Activated naive CD8-positive, alpha-beta T cell treated with anti-CD3 and anti-CD28 coated beads, Interleukin-2, amount 10 ng/mL, durations not matched to agents 7 days and 5 days (primary cell): Measurements from ENCODE around the gene SYNM. TPM values are rescaled to one million over a fixed set of nuclear protein-coding genes. Genes with fewer than 3 reads are reported as not detected.
A peak's percentile ranks its signal among the peaks of the same experiment; 100 is the strongest.

ENCODE experiments used
- ATAC-seq: fragments of 150-1000 bp; cut with Tn5 transposase; one replicate; pipeline ENCODE4 v1.10.0; 2021; ENCODE audit warnings: low read depth, moderate library complexity
- POLR2A ChIA-PET: fragments of 350-600 bp; sonication (Branson Sonifier 250); formaldehyde crosslinking; loops from one replicate; lab custom pipeline; 2021; ENCODE audit warnings: antibody characterized with exemption; lab: Charles Lee
- DNase-seq: peaks from one replicate; pipeline ENCODE4 v3.0.0; 2021
- H3K27ac Mint-ChIP-seq: one replicate; pipeline ENCODE4 v1.8.0; 2022; ENCODE audit warnings: mild to moderate bottlenecking, mixed read lengths
- H3K27me3 Mint-ChIP-seq: one replicate; pipeline ENCODE4 v1.8.0; 2022; ENCODE audit warnings: mild to moderate bottlenecking, moderate library complexity, mixed read lengths
- H3K36me3 Mint-ChIP-seq: one replicate; pipeline ENCODE4 v1.8.0; 2021; ENCODE audit warnings: mild to moderate bottlenecking, mixed read lengths
- H3K4me1 Mint-ChIP-seq: one replicate; pipeline ENCODE4 v1.8.0; 2021; ENCODE audit warnings: mixed read lengths
- H3K4me3 Mint-ChIP-seq: one replicate; pipeline ENCODE4 v1.8.0; 2022; ENCODE audit warnings: mild to moderate bottlenecking, moderate library complexity, mixed read lengths
- H3K9me3 Mint-ChIP-seq: one replicate; pipeline ENCODE4 v1.8.0; 2021; ENCODE audit warnings: mixed read lengths
- total RNA-seq, 2 experiments: library from RNA; stranded (reverse); gene quantifications; one replicate each; pipeline ENCODE4 v1.2.3, GENCODE V29; 2021

Gene SYNM
- total RNA-seq, 2 experiments from 2014 or later = 4.5 to 6.7 TPM

DNA sequence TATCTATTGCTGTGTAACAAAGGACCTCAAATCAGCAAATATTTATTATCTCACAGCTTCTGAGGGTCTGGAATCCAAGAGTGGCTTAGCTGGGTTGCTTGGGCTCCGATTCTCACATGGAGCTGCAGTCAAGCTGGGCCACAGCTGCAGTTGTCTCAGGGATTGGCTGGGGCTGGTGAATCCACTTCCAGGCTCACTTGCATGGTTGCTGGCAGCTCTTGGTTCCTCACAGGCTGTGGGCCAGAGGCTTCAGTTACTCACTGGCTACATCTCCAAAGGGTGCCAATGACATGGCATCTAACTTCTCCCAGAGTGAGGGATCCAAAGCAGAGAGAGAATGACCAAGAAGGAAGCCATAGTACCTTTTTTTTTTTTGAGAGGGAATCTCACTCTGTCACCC, 13.9 kb upstream of the SYNM start:
- Mint-ChIP-seq H3K4me1 (peaks cover 6% of the 10 kb centered on the region), H3K27me3 (peaks cover 16% of the 10 kb centered on the region), H3K9me3 (no peaks in the 10 kb centered on the region), H3K27ac (no peak overlapping the region), H3K4me3 (no peak overlapping the region), H3K36me3 (no peaks in the 10 kb centered on the region)
- no peak for ATAC-seq
- no peak for DNase-seq
- POLR2A ChIA-PET = no interaction called here

DNA sequence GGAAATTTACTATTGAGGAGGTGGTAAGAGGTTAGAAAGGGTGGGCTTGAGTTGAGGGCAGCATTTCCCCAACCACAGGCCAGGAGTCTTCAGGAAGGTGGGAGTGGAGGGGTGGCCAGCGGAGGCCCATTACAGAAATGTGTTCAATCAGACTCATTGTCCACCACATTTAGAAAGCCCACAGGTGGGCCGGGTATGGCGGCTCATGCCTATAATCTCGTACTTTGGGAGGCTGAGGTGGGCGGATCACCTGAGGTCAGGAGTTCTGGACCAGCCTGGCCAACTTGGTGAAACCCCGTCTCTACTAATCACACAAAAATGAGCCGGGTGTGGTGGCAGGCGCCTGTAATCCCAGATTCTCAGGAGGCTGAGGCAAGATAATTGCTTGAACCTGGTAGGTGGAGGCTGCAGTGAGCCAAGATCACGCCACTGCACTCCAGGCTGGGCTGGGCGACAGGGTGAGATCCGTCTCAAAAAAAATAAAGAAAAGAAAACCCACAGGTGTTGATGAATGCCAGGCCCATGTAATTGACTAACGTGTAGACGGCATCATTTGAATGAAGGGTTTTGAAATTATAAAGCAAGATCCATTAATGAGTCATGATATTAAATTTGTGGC, 12.2 kb upstream of the SYNM start:
- Mint-ChIP-seq H3K4me3 (no peak overlapping the region), H3K4me1 (peaks cover 6% of the 10 kb centered on the region), H3K27ac (no peak overlapping the region), H3K9me3 (no peaks in the 10 kb centered on the region), H3K36me3 (no peaks in the 10 kb centered on the region), H3K27me3 (peaks cover 28% of the 10 kb centered on the region)
- no peak for ATAC-seq
- POLR2A ChIA-PET = no interaction called here
- no peak for DNase-seq

DNA sequence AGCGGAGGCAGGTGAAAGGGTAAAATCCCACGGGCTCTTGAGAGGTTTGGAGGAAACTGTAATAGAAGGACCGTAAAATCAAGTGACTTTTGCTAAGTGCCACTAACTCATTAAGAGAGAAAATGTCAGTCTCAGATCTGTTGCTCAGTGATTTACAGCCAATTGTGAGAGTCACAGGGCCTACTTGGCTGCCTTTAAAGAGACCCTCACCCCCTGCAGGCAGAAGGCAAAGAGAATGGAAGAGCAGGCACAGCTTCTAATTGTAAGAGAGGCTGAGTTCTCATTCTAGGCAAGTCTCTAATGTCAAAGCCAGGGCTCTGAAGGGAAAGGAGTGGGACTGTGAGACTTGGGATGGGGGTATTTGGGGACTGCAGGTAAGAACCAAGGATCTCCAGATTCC, 9.3 kb upstream of the SYNM start:
- DNase-seq (no peak), ATAC-seq (no peak)
- peaks cover 39% of the 10 kb centered on the region for H3K27me3 Mint-ChIP-seq
- no peaks in the 10 kb centered on the region for H3K36me3 Mint-ChIP-seq
- no peak overlapping the region for H3K4me3 Mint-ChIP-seq
- H3K27ac Mint-ChIP-seq = no peak overlapping the region
- H3K4me1 Mint-ChIP-seq = no peaks in the 10 kb centered on the region
- POLR2A ChIA-PET = no interaction called here
- H3K9me3 Mint-ChIP-seq = no peaks in the 10 kb centered on the region

DNA sequence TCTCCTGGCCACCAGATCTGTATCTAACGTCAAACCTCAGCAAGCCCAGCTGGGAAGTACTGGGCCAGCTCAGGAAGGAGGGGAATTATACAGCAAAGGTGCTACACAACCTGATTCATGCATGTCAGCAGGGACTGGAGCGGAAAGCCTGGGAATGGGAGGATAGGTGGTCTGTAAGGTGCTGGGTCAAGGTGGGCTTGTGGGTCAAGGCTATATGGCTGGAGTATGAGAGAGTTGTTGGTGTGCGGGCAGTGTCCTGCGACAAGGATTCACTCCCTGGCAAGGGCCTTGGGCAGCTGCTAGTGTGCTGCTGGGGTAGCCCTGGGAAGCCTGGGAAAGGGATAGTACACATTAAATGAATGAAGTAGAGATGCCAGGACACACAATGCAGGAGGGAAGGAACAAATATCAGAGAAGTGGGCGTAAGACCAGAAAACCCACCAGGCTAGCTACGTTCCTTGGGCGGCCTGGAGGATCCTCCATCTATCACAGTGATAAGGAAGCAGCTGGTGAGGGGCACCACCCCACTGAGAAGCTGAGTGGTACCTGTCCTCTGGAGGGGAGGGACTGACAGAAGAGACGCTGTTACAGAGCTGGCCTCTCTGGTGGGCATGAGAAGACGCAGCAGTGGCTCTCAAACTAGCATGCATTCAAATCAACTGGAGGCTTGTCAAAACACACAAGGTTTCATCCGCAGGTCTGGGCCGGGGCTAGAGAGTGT, 8.5 kb upstream of the SYNM start:
- ATAC-seq (no peak), DNase-seq (no peak)
- Mint-ChIP-seq H3K27me3 (peaks cover 42% of the 10 kb centered on the region), H3K4me1 (no peaks in the 10 kb centered on the region), H3K9me3 (no peaks in the 10 kb centered on the region), H3K4me3 (no peak overlapping the region), H3K27ac (no peak overlapping the region), H3K36me3 (no peaks in the 10 kb centered on the region)
- POLR2A ChIA-PET = no interaction called here

DNA sequence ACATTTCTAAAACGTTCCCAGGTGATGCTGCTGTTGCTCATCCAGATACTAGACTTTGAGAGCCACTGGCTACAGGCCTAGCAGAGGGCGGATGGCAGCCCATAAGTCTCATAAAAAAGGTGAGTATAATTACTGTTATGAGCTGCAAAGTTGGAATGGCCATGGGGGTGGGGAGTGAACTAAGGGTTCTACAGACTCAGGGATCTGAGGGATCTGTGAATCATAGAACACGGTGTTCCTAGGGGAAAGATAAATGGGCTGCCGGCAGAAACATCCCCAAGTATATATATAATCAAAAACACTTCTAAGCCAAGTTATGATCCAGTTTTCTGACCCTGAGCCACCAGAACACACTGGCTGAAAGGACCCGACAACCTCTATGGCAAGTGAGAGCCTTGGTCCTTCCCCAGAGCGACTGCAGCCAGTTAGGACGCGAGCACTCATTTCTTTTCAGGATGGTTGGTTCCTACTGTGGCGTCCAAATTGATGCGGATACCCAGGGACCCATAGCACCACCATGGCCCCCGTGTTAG, 7.9 kb upstream of the SYNM start:
- Mint-ChIP-seq H3K4me3 (no peak overlapping the region), H3K4me1 (no peaks in the 10 kb centered on the region), H3K36me3 (no peaks in the 10 kb centered on the region), H3K9me3 (no peaks in the 10 kb centered on the region), H3K27ac (no peak overlapping the region), H3K27me3 (peaks cover 47% of the 10 kb centered on the region)
- POLR2A ChIA-PET = no interaction called here
- ATAC-seq (no peak), DNase-seq (no peak)

DNA sequence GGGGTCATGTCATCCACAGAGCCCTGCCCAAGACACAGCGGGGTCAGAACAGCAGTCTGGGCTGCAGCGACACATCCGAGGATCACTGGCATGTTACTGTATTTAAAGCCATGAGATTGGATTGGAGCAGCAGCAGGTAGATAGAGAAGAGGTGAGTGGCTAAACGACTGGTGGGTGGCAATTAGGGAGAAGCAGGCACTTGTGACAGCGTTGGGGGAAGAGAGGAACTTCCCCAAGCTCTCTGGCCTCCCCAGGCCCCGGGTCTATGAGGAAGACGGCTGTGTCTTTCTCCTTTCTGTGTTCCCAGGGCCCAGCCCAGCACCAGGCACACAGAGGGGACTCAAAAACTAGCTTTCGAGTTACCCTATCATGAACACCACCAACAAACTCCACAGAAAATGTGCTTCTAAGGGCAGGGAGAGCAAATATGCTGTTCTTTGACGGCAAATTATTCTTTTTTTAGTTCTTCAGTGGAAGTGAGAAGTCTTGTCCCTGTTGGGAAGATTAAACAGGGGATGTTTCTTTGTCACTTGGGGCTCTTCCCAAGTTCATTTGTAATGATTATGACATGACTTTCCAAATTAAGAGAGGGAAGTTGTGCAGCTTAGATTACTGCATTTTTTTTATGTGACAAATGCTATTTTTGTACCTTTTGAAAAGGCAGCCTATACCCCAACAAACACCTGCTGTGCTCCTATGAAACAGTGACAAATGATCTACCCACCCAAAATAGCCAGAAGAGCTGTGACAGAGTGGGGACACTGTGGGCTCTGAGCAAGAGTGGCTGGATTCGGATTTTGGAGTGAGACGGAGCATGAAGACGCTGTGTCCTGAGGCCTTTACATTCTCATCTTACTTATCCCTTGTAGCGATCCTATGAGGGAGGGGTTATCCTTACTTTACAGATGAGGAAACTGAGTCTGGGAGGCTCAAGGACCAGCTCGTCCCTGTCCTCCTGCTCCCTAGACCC, 7.2 kb upstream of the SYNM start:
- no peaks in the 10 kb centered on the region for H3K4me1 Mint-ChIP-seq
- POLR2A ChIA-PET = no interaction called here
- H3K36me3 Mint-ChIP-seq = no peaks in the 10 kb centered on the region
- no peaks in the 10 kb centered on the region for H3K9me3 Mint-ChIP-seq
- DNase-seq (no peak), ATAC-seq (no peak)
- H3K27me3 Mint-ChIP-seq = peaks cover 54% of the 10 kb centered on the region
- H3K4me3 Mint-ChIP-seq = no peak overlapping the region
- no peak overlapping the region for H3K27ac Mint-ChIP-seq

DNA sequence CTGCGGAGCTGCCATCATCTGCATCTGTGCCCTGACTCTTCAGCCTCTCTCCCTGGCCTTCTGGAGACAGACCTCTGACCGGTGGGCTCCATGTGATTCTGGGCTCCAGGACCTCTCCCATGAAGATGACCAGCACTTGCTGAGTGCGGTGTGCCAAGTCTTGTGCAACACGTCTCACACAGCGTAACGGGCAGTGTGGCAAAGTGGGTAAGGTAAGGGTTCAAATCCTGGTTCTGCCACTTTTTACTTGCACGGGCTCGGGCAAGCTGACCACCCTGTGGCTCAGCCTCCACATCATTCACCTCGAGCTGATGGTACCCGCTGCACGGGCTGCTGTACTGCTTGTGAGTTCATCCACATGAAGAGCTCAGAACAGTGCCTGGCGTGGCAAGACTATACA, 6.5 kb upstream of the SYNM start:
- Mint-ChIP-seq H3K36me3 (no peaks in the 10 kb centered on the region), H3K27ac (no peak overlapping the region), H3K4me1 (no peaks in the 10 kb centered on the region), H3K27me3 (peaks cover 59% of the 10 kb centered on the region), H3K9me3 (no peaks in the 10 kb centered on the region), H3K4me3 (no peak overlapping the region)
- no peak for DNase-seq
- POLR2A ChIA-PET = no interaction called here
- no peak for ATAC-seq

DNA sequence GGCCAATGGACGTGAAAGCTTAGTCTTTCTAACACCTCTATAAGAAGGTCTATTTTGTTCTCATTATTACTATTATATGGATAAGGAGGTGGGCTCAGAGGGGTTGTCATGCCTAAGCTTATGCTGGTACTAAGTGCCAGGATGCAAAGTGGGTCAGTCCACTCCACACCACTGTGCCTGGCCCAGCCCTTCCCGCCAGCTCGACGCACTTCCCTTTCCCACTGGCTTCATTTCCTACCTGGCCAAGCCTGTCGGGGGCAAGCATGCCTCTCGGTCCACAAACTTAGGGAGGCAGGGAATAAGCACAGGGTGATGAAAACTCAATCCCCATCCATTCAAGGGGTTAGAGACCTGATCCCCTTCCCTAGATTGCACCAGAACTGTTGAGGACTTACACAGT, 5.9 kb upstream of the SYNM start:
- ATAC-seq (no peak), DNase-seq (no peak)
- Mint-ChIP-seq H3K27me3 (peaks cover 62% of the 10 kb centered on the region), H3K9me3 (no peaks in the 10 kb centered on the region), H3K27ac (no peak overlapping the region), H3K36me3 (no peaks in the 10 kb centered on the region), H3K4me3 (no peak overlapping the region), H3K4me1 (no peaks in the 10 kb centered on the region)
- POLR2A ChIA-PET = no interaction called here

DNA sequence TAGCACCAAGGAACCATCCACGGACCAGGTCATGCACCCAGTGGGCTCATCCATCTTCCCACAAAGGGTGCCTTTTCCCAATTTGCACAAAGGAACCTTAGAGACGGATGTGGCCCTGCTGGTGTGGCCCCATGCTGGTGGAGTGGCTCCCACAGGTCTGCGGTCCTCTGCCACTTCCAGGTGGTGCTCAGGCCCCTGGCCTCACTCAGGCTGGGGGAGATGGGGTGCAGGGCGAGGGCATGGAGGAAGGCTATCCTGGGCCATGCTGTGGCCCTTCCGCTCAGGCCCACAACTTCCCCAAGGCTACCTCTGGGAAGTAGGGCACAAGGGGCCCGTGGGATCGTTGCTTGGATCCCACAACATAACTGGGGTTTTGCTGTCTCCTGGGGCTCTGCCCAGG, 5.2 kb upstream of the SYNM start:
- ATAC-seq = no peak
- H3K27me3 Mint-ChIP-seq = peaks cover 56% of the 10 kb centered on the region
- no peaks in the 10 kb centered on the region for H3K36me3 Mint-ChIP-seq
- no peak overlapping the region for H3K27ac Mint-ChIP-seq
- H3K9me3 Mint-ChIP-seq = no peaks in the 10 kb centered on the region
- H3K4me3 Mint-ChIP-seq = no peak overlapping the region
- H3K4me1 Mint-ChIP-seq = no peaks in the 10 kb centered on the region
- POLR2A ChIA-PET = no interaction called here
- DNase-seq = no peak

DNA sequence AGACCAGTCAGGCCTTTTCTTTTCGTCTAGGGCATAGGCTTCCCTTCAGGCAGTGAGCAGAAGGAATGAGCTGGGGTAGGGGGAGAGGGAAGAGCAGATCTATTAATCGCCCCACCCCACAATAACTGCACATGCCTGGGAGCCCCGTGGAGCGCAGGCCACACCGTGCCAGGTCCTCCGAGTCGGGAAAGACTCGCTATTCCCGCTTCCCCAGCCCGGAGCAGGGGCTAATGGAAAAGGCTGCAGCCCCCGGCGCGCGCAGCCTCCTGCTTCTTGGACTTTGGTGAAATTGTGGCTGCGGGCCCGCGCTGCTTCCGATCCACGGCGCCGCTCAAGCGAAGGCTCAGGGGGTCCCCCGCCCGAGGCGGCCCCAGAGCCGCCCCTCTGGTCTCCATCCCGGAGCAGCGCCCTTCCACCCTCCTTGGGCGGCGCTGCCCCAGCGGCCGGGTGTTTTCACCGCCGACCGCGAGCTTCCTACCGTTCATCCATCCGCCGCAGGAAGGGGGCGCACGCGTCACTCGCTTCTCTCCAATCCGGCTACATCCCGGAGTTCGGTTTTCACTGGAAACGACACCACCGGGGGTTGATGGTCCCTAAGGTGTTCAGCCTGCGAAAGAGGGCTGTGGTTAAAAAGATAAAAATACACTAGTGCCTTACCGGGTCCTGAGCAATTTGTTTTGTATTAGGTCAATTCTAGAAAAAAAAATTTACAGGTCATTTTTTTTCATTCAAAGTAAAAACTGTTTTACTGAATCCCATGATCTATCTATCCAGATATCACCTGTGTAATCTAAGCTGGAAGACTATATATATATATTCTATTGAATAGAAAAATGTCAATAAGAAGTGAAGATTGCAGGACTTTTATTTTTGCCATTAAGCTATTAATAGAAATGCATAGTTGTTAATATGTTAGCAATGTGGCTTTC, 4.4 kb upstream of the SYNM start:
- Mint-ChIP-seq H3K27me3 (peaks cover 54% of the 10 kb centered on the region), H3K4me1 (no peaks in the 10 kb centered on the region), H3K27ac (no peak overlapping the region), H3K4me3 (peak overlapping the region; percentile 7), H3K9me3 (no peaks in the 10 kb centered on the region), H3K36me3 (no peaks in the 10 kb centered on the region)
- POLR2A ChIA-PET = no interaction called here
- DNase-seq (peak; percentile 68), ATAC-seq (peak; percentile 17)

DNA sequence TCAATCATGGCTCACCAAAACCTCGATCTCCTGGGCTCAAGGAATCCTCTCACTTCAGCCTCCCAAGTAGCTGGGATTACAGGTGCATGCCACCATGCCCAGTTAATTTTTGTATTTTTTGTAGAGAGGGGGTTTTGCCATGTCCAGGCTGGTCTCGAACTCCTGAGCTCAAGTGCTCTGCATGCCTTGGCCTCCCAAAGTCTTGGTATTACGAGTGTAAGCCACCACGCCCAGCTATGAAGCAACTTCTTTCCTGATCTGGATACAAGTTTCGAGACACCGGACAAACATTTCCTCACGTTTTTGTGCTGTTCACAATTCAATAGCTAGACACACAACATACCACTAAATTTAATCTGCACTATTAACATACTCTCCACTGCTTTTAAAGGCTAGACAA, 3.4 kb upstream of the SYNM start:
- H3K9me3 Mint-ChIP-seq = no peaks in the 10 kb centered on the region
- DNase-seq (no peak), ATAC-seq (no peak)
- POLR2A ChIA-PET = no interaction called here
- H3K36me3 Mint-ChIP-seq = no peaks in the 10 kb centered on the region
- H3K4me1 Mint-ChIP-seq = peaks cover 1% of the 10 kb centered on the region
- no peak overlapping the region for H3K27ac Mint-ChIP-seq
- no peak overlapping the region for H3K4me3 Mint-ChIP-seq
- H3K27me3 Mint-ChIP-seq = peaks cover 52% of the 10 kb centered on the region

DNA sequence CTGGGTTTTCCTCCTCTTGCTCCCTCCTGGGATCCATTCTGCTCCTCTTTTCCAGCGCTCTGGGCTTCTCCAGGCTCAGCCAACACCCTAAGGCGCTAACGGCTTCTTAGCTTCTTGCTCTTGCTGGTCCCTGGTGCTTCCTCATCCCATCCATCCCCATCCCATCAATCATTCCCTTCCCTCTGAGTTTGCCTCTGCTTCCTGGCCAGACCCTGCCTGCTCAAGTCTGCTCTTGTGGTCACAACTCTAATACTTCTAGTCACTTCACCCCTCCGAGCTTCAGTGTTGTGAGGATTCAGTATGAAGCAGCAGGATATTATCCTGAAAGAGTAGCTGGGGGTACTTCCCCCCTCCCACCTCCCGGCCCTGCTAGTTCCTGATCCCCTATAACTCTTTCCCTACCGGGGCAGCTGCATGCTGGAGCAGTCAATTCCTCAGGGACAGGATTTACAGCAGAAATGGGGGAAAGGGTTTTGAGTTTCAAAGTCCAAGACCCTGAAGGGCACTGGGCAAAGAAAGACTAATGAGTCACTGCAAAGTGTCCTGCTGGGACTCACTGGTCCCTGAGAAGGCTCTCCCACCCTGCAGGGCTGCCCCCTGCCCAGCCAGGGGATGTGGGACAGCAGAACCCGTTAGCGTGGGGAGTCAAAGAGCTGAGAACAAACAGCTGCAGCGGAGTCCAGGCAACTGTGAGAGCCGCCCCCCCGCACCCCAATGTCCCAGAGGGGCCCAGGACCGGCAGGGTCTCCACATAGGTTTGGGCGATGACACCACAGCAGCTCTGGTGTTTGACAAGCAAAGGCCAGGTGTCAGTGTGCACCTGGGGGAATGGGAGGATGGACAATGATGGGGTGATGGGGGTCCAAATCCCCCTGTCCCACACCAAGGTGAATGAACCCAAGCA, 2.3 kb upstream of the SYNM start:
- ATAC-seq = no peak
- no peak overlapping the region for H3K27ac Mint-ChIP-seq
- no peaks in the 10 kb centered on the region for H3K9me3 Mint-ChIP-seq
- POLR2A ChIA-PET = no interaction called here
- no peak overlapping the region for H3K4me3 Mint-ChIP-seq
- no peak for DNase-seq
- H3K4me1 Mint-ChIP-seq = peaks cover 6% of the 10 kb centered on the region
- H3K36me3 Mint-ChIP-seq = no peaks in the 10 kb centered on the region
- H3K27me3 Mint-ChIP-seq = peaks cover 51% of the 10 kb centered on the region
